Head of caudate nucleus (tissue), 42 donors: ENCODE results near the gene RYR3.

Experiments
- DNase-seq, 42 donors: peaks; one replicate each; pipeline versions ENCODE4 v3.0.0 to v3.0.0-alpha.2; 2020 to 2021; ENCODE audit warnings: mixed read lengths in 7 of 42
- intact Hi-C: fragments of 100-400 bp; cut with DNase I; formaldehyde crosslinking; loops from one replicate; pipeline ENCODE4 v1.15.0; 2022

The RYR3 gene

DNA sequence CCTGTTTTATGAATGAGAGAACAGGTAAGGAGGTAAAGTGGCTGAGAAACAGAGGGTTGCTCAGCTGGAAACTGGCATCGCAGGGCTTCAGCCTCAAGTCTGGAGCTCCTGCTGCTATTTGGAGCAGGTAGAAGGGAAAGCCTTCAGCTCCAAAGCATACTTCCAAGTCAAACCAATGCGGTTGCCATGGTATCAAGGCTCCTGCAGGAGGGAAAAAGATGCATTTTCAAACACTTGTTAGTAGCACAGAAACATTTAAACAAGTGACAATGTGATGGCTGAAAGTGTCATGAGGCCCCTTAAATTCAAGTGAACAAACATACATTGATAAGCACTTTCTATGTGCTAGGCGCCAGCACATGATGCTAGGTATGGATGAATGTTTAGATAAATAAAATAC, 60.4 kb downstream of the RYR3 start:
- intact Hi-C loops: no loop called here
- peak in 9 of 42 donors; percentile 5 to 40 (median 18) for DNase-seq

DNA sequence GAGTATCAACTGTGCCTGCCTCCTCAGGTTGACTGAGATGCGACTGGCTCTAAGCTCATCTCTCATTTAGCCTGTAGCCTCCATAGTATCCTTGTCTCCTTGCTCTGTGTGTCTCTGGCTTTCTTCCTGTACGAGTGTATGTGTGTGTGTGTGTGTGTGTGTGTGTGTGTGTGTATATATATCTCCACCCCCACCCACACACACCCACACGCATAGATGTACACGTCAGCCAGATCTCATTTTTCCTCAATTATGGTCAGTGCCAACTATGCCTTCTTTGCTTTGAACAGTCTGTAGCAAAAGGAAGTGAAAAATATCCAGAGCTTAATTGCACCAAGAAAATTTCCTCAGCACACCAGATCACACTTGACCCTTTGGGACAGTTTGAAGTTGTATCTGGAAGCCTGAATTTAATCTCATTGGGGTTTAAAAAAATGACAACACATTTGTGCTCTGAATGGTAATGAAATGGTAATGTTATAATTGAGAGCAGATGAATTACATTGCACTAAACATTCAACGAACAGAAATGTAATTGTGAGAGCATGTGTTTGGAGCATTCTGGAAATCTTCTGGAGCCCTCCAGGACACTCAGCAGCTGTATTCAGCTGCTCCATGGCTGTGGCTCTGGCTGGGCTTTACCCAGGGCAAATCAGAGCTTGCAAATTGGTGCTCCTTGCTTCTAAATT, 63.6 kb downstream of the RYR3 start:
- peak in 1 of 42 donors; percentile 9 for DNase-seq
- intact Hi-C loops: no loop called here

DNA sequence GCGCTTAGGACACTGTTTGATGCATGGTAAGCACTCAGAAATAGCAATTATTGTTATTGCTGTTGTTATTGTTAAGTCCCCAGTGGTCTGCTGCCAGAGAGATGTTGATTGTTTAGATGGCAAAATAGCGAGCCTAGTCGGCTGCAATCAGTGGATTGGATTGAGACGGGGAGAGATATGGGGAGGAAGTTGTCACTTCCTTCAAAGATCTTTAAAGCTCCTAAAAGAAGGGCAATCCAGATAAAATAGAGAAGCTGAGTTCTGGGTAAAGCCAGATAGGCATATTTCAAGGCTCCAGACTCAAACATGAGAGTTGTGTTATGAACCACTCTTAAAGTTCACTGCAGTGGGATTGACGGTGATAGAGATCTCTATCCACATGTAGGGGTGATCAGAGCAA, 64.5 kb downstream of the RYR3 start:
- intact Hi-C loops: no loop called here

DNA sequence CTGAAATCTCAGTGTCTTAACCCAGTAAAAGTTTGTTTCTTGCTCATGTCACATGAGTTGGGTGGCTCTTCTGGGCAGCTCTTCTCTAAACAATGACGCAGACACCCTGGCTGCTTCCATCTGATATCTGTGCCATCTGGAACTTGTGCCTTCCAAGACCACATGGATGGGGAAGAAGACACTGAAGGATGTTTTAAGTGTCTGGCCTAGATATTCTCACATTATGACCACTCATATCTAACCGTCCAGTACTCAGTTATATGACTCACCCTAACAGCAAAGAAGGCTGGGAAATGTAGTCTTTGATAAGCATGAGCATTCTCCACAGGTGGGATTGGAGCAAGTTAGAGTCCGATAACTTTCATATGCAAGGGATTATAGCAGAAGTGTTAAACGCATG, 66.4 kb downstream of the RYR3 start:
- no peak for DNase-seq
- intact Hi-C loops: no loop called here

More for the DNA sequence above, 64.5 kb downstream of the RYR3 start:
- DNase-seq: no peak

DNA sequence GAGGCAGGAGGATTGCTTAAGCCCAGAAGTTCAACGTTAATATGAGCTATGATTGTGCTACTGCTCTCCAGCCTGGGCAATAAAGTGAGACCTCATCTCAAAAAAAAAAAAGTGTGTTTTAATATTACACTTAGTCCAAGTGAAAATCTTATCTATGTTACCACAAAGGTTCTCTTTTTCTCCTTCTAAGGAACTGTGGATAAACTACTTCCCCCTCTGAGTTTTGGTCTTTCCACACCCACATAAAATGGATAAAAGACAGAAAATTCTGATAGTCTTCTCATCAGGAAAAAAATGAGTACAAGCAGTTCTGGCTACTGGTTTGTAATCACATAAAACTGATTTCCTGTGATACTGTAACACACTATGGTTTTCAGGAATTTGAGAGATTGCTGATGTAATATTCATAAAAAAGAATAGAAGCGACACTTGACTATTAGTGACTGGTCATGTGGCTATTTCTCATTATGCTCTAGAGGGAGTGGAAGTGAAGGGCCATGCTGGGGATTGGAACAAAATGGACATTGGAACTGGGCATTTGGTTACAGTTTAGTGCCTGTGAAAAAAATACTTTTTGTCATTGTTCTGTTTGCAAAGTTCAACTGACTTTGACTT, 68.2 kb downstream of the RYR3 start:
- intact Hi-C loops: no loop called here
- DNase-seq: no peak

DNA sequence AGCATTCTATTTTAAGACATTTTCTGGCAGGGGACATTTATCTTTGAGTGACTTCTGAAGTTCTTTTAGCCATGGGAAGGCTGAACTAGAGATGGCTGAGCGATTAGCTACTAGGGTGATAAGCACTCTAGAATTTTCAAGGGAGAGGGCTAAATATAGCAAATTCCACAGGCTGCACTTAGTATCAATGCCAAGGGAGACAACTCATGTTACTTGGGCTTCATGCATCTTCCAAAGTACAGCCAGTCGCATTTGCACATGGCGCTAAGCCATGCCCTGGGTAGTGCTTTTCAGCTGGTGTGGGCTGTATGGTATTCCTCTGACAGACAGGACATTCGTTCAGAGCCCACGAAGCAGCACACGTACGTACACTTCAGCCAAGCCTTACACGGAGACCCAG, 69.6 kb downstream of the RYR3 start:
- intact Hi-C loops: no loop called here
- DNase-seq: no peak

DNA sequence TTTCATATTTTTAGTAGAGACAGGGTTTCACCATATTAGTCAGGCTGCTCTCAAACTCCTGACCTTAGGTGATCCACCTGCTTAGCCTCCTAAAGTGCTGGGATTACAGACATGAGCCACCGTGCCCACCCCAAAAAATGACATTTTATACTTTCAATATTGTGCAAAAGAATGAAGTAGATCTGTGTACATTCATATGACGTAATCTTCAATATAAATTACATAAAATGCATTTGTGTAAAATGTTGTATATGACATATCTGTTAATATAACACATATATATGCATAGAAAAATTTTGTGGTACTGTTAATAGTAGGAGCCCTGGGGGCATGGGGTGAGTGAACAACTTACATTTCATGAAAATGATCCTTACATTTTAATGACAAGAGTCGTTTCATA, 71.7 kb downstream of the RYR3 start:
- DNase-seq: no peak
- intact Hi-C loops: no loop called here

DNA sequence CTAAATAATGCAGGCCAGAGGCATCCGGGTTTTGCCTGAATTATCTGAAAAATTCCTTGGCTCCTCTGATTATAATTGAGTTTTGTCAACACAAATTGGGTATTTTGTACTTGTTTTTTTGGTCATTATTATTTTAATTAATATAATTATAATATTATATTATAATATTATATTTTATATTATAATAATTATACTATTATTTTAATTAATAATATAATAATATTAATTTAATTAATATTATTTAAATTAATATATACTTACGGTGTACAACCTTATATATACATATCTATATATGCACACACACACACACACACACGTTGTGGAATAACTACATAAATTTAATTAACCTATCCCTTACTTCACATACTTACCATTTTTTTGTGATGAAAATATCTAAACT, 73.5 kb downstream of the RYR3 start:
- no peak for DNase-seq
- intact Hi-C loops: no loop called here

DNA sequence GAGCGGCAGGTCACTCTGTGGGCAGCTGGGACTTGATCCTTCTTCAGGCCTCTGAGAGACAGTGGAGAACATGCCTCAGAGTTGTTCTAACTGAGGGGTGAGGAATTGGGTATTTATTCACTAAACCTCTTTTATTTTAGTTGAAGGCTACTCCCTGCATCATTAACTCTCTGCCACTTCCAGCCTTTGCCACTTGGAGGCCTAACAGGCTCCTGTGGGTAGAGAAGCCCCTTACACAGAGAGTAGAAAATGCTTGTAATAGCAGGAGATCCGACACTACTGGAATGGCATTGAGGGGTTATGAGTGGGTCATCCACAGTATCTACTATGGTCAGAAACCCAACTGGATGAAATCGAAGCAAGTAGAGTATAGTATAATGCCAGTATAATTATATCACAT, 81.7 kb downstream of the RYR3 start:
- intact Hi-C loops: loop anchor here (10.0 kb wide), 1 partner anchor 312 kb away; no protein-coding TSS in a partner anchor
- DNase-seq: no peak

DNA sequence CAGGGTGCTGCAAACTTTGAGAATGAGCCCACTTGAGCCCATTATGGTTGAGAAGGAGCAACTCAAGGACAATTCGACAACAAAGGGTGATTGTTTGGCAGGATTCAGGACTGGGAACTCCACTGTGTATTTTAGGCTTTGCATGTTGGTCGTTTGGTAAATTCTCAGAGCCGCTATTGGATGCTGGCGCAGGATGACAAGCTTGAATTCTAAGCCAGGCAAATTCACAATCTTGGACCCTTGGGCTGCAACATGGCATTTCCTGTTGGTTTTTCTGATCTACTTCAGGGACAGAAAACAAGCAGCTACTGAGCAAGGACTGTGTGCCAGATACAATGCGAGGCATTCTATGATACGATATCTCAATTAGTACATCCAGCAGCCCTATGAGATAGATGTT, 82.8 kb downstream of the RYR3 start:
- intact Hi-C loops: loop anchor here (10.0 kb wide), 1 partner anchor 311 kb away; no protein-coding TSS in a partner anchor
- DNase-seq: no peak

DNA sequence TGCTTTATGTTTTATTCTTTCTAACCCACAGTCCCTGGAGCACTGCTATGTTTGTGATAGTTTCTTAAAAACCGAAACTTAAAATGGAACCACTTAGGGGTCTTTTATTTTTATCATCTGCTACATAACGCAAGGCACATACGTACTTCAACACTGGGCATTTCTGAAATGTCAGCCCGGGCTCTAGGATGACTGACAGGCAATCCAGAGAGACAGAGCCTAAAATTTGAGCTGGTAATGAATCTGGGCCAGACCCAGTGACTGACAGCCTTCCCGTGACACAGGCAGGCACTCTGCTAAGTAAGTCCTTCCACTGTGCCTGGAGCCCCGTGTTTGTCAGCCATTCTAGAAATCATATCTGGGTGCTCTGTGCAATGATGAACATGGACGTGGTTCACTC, 84.6 kb downstream of the RYR3 start:
- peak in 1 of 42 donors; percentile 30 for DNase-seq
- intact Hi-C loops: loop anchor here (10.0 kb wide), 1 partner anchor 309 kb away; no protein-coding TSS in a partner anchor

DNA sequence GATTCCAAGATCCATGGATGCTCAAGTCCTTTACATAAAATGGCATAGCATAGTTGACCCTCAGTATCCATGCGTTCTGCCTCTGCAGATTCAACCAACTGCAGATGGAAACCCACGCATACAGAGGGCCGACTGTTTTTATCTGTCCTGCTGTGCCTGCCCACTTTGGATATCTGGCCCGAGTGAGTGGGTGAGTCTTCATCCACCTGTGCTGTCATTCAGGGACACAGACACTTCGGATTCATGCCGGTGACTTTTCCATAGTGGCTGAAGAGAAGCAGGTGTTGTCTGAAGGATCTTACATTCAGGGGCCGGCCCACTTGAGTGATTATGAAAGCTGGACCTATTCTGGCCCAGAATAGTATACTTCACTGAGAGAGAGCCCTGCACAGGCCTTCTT, 85.1 kb downstream of the RYR3 start:
- intact Hi-C loops: loop anchor here (10.0 kb wide), 1 partner anchor 309 kb away; no protein-coding TSS in a partner anchor
- peak in 1 of 42 donors; percentile 32 for DNase-seq

DNA sequence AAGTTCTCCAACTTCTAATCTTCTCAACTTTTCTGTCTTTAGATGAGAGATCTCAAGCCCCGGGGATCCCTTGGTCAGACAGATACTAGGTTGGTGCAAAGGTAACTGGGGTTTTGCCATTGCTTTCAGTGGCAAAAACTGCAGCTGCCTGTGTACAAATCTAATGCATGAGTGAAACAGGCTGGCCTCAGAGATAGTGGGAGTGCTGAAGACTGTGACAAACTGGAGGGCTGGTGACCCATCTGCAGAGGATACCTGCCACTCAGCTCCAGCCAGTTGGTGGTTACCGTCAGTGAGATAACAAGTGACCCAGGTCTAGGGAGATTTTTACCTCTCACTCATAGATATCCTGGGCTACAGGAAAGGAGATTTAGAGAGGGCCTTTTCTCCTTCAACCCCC, 85.7 kb downstream of the RYR3 start:
- DNase-seq: no peak
- intact Hi-C loops: loop anchor here (10.0 kb wide), 1 partner anchor 308 kb away; no protein-coding TSS in a partner anchor

DNA sequence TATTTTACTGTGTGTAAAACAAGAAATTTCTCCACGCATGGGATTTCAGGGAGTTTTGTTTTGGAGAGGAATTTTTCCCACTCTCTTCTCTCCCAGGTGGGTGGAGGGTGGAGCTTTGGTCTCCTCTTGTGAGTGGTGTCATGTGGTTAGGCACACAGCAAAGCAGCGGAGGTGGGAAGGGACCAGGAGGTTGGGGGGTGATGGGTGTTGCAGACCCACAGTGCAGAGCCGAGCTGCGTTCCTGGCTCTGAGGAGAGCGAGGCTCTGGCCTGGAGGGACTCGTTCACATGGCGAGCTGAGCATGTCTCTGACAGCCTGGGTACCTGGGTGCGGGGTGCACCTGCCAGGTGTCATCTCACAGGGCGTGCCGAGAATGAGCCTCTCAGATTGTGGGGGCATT, 87.8 kb downstream of the RYR3 start:
- intact Hi-C loops: loop anchor here (10.0 kb wide), 1 partner anchor 306 kb away; no protein-coding TSS in a partner anchor
- DNase-seq: peak; percentile 7 to 80 (median 41)

DNA sequence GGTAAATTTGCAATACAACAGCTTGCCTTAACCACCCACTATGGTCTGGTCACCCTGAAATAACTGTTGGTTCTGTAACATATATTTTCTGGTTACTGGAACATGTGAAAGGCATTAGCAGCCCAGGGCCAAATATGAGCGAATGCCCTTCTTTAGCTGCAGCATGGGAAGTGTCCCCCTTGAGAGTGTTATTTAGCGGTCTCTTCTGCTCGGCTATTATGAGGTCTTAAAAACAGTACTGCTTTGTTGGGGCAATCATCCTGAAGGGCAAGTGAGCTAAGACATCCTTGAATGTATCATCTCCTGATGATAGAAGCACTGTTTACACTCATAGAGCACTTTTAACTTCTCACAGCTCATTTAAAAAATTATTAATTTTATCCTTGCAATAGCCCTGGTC, 90.2 kb downstream of the RYR3 start:
- intact Hi-C loops: no loop called here
- DNase-seq: no peak

DNA sequence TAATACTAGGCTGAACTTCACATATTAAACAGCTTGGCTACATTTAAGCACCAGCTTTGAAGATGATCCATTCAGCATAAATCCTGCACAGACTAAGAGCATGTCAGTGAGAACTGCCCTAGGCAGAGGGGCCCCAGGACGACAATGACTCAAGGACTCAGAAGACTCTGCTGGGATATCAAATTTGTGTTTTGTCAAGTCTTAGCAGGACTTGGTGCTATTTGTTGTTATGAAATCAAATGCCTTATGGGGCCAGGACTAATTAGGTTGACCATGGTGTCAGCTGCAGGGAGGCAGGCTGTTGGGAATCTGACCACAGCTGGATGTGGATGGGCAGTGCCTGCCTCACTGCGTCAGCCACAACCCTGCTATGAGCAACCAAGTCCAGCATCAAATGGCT, 91.8 kb downstream of the RYR3 start:
- intact Hi-C loops: no loop called here
- DNase-seq: no peak

DNA sequence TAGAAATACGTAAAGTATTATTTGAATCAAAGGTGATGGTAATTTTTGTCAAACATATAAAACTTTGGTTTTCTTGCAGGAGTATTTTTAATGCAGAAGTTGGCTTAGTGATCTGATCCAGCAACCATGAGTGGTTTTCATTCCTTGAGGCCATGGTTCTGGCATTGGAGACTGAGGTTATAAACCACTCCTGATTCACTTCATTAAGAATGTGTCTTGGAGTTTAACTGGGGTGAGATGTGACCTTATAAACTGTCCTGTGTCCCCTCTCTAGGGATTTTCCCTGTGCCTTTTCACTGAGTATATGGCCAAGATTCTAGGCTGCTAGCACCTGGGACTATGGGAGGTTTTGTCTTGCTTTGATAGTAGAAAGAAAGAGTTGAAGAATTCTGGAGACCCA, 94.3 kb downstream of the RYR3 start:
- intact Hi-C loops: no loop called here
- DNase-seq: no peak

DNA sequence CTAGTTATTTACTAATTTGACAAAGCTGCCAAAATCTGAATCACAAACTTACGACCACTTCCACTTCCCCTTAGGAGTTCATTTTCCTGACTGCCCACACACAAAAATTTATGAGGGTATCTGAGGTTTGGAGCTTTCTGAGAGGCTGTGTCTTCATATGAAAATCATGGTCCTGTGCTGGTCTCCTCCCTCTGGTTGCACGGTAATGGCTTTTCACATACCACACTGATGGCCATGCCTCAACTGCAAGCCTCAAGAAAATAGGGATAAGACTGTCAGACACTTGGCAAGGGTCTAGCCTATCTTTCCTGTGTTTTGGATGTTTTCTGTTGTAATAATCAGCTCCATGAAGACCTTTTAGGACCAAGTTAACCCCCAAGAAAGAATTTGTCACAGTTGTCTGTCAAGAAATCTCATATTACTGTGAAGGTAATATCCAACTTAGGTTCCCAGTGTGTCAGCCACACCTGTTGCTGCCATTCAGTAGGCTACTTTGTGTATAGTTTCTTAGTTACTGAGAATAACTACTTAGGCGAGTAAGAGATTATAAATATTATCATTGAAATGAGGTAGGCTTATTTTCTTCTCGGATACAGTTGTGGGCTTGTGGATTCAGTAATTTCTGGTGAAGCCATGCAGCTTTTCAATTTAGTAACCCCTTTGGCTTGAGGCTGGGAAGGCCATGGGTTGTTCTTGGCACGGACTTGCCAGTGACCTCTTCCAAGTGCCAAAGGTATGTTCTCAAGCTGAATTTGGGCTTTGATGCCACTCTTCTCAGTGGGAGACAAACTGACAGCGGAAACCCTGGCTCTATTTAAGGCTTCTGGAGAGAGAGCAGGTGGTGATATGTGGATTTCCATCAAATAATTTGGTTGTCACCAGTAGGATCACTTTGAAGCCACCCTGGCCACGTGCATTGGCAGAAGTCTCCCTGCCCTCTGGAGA, 101.1 kb downstream of the RYR3 start:
- DNase-seq: no peak
- intact Hi-C loops: no loop called here

DNA sequence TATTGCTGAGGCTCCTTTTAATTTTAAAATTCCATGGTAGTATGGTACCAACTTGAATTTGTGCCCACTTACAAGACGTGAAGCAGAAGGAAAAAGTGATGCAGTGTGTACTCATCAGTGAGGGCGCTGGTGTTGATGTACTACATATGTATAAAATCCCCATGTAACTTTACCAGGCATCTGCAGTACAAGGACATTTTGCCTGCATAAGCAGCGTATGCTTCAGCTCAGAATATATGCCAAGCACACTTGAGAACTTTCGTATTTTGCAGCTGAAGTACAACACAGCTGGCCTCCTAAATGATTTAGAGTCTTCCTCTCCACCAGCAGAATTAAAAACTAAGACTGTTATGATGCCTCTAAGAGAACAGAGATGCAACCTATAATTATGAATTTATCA, 108.9 kb downstream of the RYR3 start:
- DNase-seq: no peak
- intact Hi-C loops: no loop called here

DNA sequence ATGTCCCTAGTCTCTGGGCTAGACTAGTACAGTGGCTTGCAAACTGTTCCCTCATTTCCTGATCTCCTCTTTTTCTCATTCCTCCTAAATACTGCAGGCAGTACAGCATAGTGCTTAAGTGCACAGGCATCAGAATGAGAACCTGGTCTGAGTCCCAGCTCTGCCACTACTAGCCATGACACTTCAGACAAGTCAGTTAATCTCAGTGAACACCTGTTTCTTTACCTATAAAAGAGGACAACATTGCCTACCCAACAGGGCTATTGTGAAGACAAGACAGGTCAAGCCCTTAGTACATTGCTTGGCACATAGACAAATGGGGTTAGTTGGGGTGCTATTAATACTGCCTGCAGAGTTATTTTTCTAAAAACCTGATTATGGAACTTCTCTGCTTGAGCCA, 113.3 kb downstream of the RYR3 start:
- DNase-seq: no peak
- intact Hi-C loops: no loop called here
